HG03066 (cell line): ENCODE data around the gene ITPKB.

Experiments
- ATAC-seq: cut with Tn5 transposase; IDR thresholded peaks from one replicate; pipeline ENCODE4 v1.9.1; 2021; ENCODE audit warnings: low read depth; ENCODE audit not compliant: unreplicated experiment

Gene ITPKB

GRCh38 chr1:226655251-226656163 lies 83.6 kb downstream of the ITPKB start:
- ATAC-seq = no peak

- no peak for ATAC-seq
Measured at GRCh38 chr1:226654668-226655055, 84.4 kb downstream of the ITPKB start.

- peak; percentile 12 for ATAC-seq
Measured at GRCh38 chr1:226654046-226654667, 84.9 kb downstream of the ITPKB start.

GRCh38 chr1:226653311-226653921 lies 85.7 kb downstream of the ITPKB start:
- peak; percentile 65 for ATAC-seq

- ATAC-seq = no peak
Measured at GRCh38 chr1:226652613-226653012, 86.5 kb downstream of the ITPKB start.

- no peak for ATAC-seq
Measured at GRCh38 chr1:226651732-226652105, 87.4 kb downstream of the ITPKB start.

- no peak for ATAC-seq
Measured at GRCh38 chr1:226651041-226651731, 87.9 kb downstream of the ITPKB start.

- ATAC-seq = no peak
Measured at GRCh38 chr1:226650236-226650841, 88.7 kb downstream of the ITPKB start.

GRCh38 chr1:226649780-226650179 lies 89.3 kb downstream of the ITPKB start:
- ATAC-seq = no peak

GRCh38 chr1:226649244-226649643 lies 89.8 kb downstream of the ITPKB start:
- no peak for ATAC-seq

- no peak for ATAC-seq
Measured at GRCh38 chr1:226648421-226648820, 90.7 kb downstream of the ITPKB start.

GRCh38 chr1:226647719-226648118 lies 91.4 kb downstream of the ITPKB start:
- ATAC-seq = no peak

- no peak for ATAC-seq
Measured at GRCh38 chr1:226646870-226647449, 92.1 kb downstream of the ITPKB start.

- no peak for ATAC-seq
Measured at GRCh38 chr1:226646026-226646869, 92.8 kb downstream of the ITPKB start.

GRCh38 chr1:226645279-226645976 lies 93.7 kb downstream of the ITPKB start:
- no peak for ATAC-seq

GRCh38 chr1:226644541-226645176 lies 94.4 kb downstream of the ITPKB start:
- no peak for ATAC-seq

- ATAC-seq = peak; percentile 66
Measured at GRCh38 chr1:226643611-226644540, 95.2 kb downstream of the ITPKB start.
